ENCODE measurements around the gene GRAMD2A. TPM values are rescaled to one million over a fixed set of nuclear protein-coding genes. Genes with fewer than 3 reads are reported as not detected.

GRAMD2A gene
- total RNA-seq, 2 experiments from 2014 or later: 0.11 TPM; not detected in 1

- no peaks in the 10 kb centered on the region for H3K9me3 Mint-ChIP-seq (ENCODE audit: low read depth)
- no peak overlapping the region for H3K4me3 Mint-ChIP-seq
- POLR2A ChIA-PET: no interaction called here
- ATAC-seq (no peak), DNase-seq (no peak)
- H3K36me3 Mint-ChIP-seq (ENCODE audit: low read depth): peaks cover 82% of the 10 kb centered on the region
- peaks cover 10% of the 10 kb centered on the region for H3K27me3 Mint-ChIP-seq
- peaks cover 31% of the 10 kb centered on the region for H3K4me1 Mint-ChIP-seq
- CTCF ChIA-PET: interaction anchor here (0.6 to 2.3 kb wide), 7 partner anchors 13 to 734 kb away, joined by 3 to 10 read pairs (median 4); no protein-coding TSS in a partner anchor
- H3K27ac Mint-ChIP-seq: peak overlapping the region; percentile 13
- intact Hi-C loops (cut with DNase I, micrococcal nuclease): no loop called here
These were observed 3.9 kb upstream of the GRAMD2A start for GRCh38 chr15:72201391-72201921.

GRCh38 chr15:72200395-72201237 lies 3.0 kb upstream of the GRAMD2A start:
- Mint-ChIP-seq H3K4me3 (no peak overlapping the region), H3K27me3 (peaks cover 12% of the 10 kb centered on the region), H3K27ac (peak overlapping the region; percentile 30), H3K36me3 (ENCODE audit: low read depth) (peaks cover 74% of the 10 kb centered on the region), H3K4me1 (peaks cover 25% of the 10 kb centered on the region), H3K9me3 (ENCODE audit: low read depth) (no peaks in the 10 kb centered on the region)
- intact Hi-C loops (cut with DNase I, micrococcal nuclease): no loop called here
- POLR2A ChIA-PET: interaction anchor here (0.8 kb wide), 1 partner anchor 20 kb away, joined by 8 read pairs; no protein-coding TSS in a partner anchor
- DNase-seq (peak; percentile 28), ATAC-seq (no peak)
- CTCF ChIA-PET: interaction anchor here (0.6 to 3.8 kb wide), 19 partner anchors 9 to 307 kb away, joined by 3 to 22 read pairs (median 4); no protein-coding TSS in a partner anchor

GRCh38 chr15:72199721-72200212 lies 2.2 kb upstream of the GRAMD2A start:
- POLR2A ChIA-PET: interaction anchor here (0.8 to 1.0 kb wide), 2 partner anchors 20 to 31 kb away, joined by 3 to 8 read pairs; partner anchors contain the start of gene PKM
- Mint-ChIP-seq H3K36me3 (ENCODE audit: low read depth) (peaks cover 65% of the 10 kb centered on the region), H3K27ac (no peak overlapping the region), H3K4me1 (peaks cover 19% of the 10 kb centered on the region), H3K9me3 (ENCODE audit: low read depth) (no peaks in the 10 kb centered on the region), H3K27me3 (peaks cover 12% of the 10 kb centered on the region), H3K4me3 (no peak overlapping the region)
- intact Hi-C loops (cut with DNase I, micrococcal nuclease): loop anchor here (1.0 to 5.0 kb wide), 6 partner anchors 29 to 177 kb away; partner anchors contain the start of genes PARP6 (in 2 of the 2), HEXA (in 1 of the 2) and PKM (in 1 of the 2)
- CTCF ChIA-PET: interaction anchor here (0.6 to 3.8 kb wide), 15 partner anchors 9 to 306 kb away, joined by 3 to 22 read pairs (median 4); no protein-coding TSS in a partner anchor
- ATAC-seq (peak; percentile 47), DNase-seq (peak; percentile 82)

GRCh38 chr15:72199205-72199515 lies 1.6 kb upstream of the GRAMD2A start:
- POLR2A ChIA-PET: interaction anchor here (1.0 to 1.5 kb wide), 2 partner anchors 28 to 32 kb away, joined by 3 to 8 read pairs; partner anchors contain the start of gene PKM
- CTCF ChIA-PET: interaction anchor here (1.1 to 3.8 kb wide), 8 partner anchors 13 to 114 kb away, joined by 3 to 22 read pairs (median 3); no protein-coding TSS in a partner anchor
- Mint-ChIP-seq H3K4me1 (peaks cover 19% of the 10 kb centered on the region), H3K4me3 (no peak overlapping the region), H3K27me3 (peaks cover 12% of the 10 kb centered on the region), H3K27ac (no peak overlapping the region), H3K36me3 (ENCODE audit: low read depth) (peaks cover 59% of the 10 kb centered on the region), H3K9me3 (ENCODE audit: low read depth) (no peaks in the 10 kb centered on the region)
- ATAC-seq (no peak), DNase-seq (no peak)
- intact Hi-C loops (cut with DNase I, micrococcal nuclease): loop anchor here (1.0 to 5.0 kb wide), 6 partner anchors 30 to 178 kb away; partner anchors contain the start of genes PARP6 (in 2 of the 2), HEXA (in 1 of the 2) and PKM (in 1 of the 2)

GRCh38 chr15:72198356-72199204 lies 993 bp upstream of the GRAMD2A start:
- peaks cover 12% of the 10 kb centered on the region for H3K27me3 Mint-ChIP-seq
- ATAC-seq (peak; percentile 15), DNase-seq (peak; percentile 39)
- intact Hi-C loops (cut with DNase I, micrococcal nuclease): loop anchor here (1.0 to 5.0 kb wide), 6 partner anchors 30 to 178 kb away; partner anchors contain the start of genes PARP6 (in 2 of the 2), HEXA (in 1 of the 2) and PKM (in 1 of the 2)
- ChIA-PET CTCF (interaction anchor here (0.6 to 3.8 kb wide), 10 partner anchors 14 to 1836 kb away, joined by 3 to 22 read pairs (median 3); no protein-coding TSS in a partner anchor), POLR2A (interaction anchor here (1.0 to 1.5 kb wide), 2 partner anchors 28 to 32 kb away, joined by 3 to 8 read pairs; partner anchors contain the start of gene PKM)
- peak overlapping the region; percentile 44 for H3K4me3 Mint-ChIP-seq
- H3K4me1 Mint-ChIP-seq: peaks cover 19% of the 10 kb centered on the region
- peaks cover 53% of the 10 kb centered on the region for H3K36me3 Mint-ChIP-seq (ENCODE audit: low read depth)
- H3K9me3 Mint-ChIP-seq (ENCODE audit: low read depth): no peaks in the 10 kb centered on the region
- H3K27ac Mint-ChIP-seq: peak overlapping the region; percentile 37

- DNase-seq (no peak), ATAC-seq (peak; percentile 1)
- Mint-ChIP-seq H3K27me3 (peaks cover 12% of the 10 kb centered on the region), H3K9me3 (ENCODE audit: low read depth) (no peaks in the 10 kb centered on the region), H3K36me3 (ENCODE audit: low read depth) (peaks cover 38% of the 10 kb centered on the region), H3K27ac (no peak overlapping the region), H3K4me1 (peaks cover 13% of the 10 kb centered on the region), H3K4me3 (no peak overlapping the region)
- CTCF ChIA-PET: interaction anchor here (0.6 to 3.8 kb wide), 2 partner anchors 30 to 41 kb away, joined by 3 to 22 read pairs; no protein-coding TSS in a partner anchor
- intact Hi-C loops (cut with DNase I, micrococcal nuclease): loop anchor here in 1 of 2 experiments (5.0 kb wide), 1 partner anchor 75 kb away; the partner anchor contains the start of gene PARP6
- POLR2A ChIA-PET: no interaction called here
These were observed 537 bp downstream of the GRAMD2A start for GRCh38 chr15:72197041-72197459.

- H3K36me3 Mint-ChIP-seq (ENCODE audit: low read depth): peaks cover 34% of the 10 kb centered on the region
- intact Hi-C loops (cut with DNase I, micrococcal nuclease): loop anchor here in 1 of 2 experiments (5.0 kb wide), 1 partner anchor 76 kb away; the partner anchor contains the start of gene PARP6
- no peak overlapping the region for H3K27ac Mint-ChIP-seq
- no peak overlapping the region for H3K4me3 Mint-ChIP-seq
- no peak for DNase-seq
- H3K4me1 Mint-ChIP-seq: peaks cover 13% of the 10 kb centered on the region
- CTCF ChIA-PET: interaction anchor here (0.7 to 3.8 kb wide), 2 partner anchors 31 to 669 kb away, joined by 4 to 22 read pairs; no protein-coding TSS in a partner anchor
- POLR2A ChIA-PET: interaction anchor here (0.7 kb wide), 1 partner anchor 53 kb away, joined by 4 read pairs; no protein-coding TSS in a partner anchor
- ATAC-seq: no peak
- no peaks in the 10 kb centered on the region for H3K9me3 Mint-ChIP-seq (ENCODE audit: low read depth)
- peaks cover 12% of the 10 kb centered on the region for H3K27me3 Mint-ChIP-seq
These were observed 1.1 kb downstream of the GRAMD2A start for GRCh38 chr15:72196409-72197040.

GRCh38 chr15:72195101-72195511 lies 2.5 kb downstream of the GRAMD2A start:
- Mint-ChIP-seq H3K9me3 (ENCODE audit: low read depth) (no peaks in the 10 kb centered on the region), H3K27me3 (peaks cover 12% of the 10 kb centered on the region), H3K4me3 (no peak overlapping the region), H3K36me3 (ENCODE audit: low read depth) (peaks cover 21% of the 10 kb centered on the region), H3K27ac (no peak overlapping the region), H3K4me1 (peaks cover 13% of the 10 kb centered on the region)
- DNase-seq (no peak), ATAC-seq (no peak)
- ChIA-PET POLR2A (interaction anchor here (0.6 kb wide), 1 partner anchor 180 kb away, joined by 4 read pairs; the partner anchor contains the start of gene HEXA), CTCF (no interaction called here)
- intact Hi-C loops (cut with DNase I, micrococcal nuclease): loop anchor here in 1 of 2 experiments (5.0 kb wide), 1 partner anchor 77 kb away; the partner anchor contains the start of gene PARP6

- peaks cover 16% of the 10 kb centered on the region for H3K27me3 Mint-ChIP-seq
- ChIA-PET POLR2A (no interaction called here), CTCF (interaction anchor here (0.6 kb wide), 1 partner anchor 426 kb away, joined by 3 read pairs; no protein-coding TSS in a partner anchor)
- no peaks in the 10 kb centered on the region for H3K9me3 Mint-ChIP-seq (ENCODE audit: low read depth)
- H3K36me3 Mint-ChIP-seq (ENCODE audit: low read depth): peaks cover 10% of the 10 kb centered on the region
- ATAC-seq (no peak), DNase-seq (no peak)
- H3K27ac Mint-ChIP-seq: no peak overlapping the region
- no peak overlapping the region for H3K4me3 Mint-ChIP-seq
- intact Hi-C loops (cut with DNase I, micrococcal nuclease): no loop called here
- peaks cover 10% of the 10 kb centered on the region for H3K4me1 Mint-ChIP-seq
These were observed 3.7 kb downstream of the GRAMD2A start for GRCh38 chr15:72193836-72194396.
